Thyroid gland (tissue), 4 donors: ENCODE results near the gene CRY1. TPM values are rescaled to one million over a fixed set of nuclear protein-coding genes. Genes with fewer than 3 reads are reported as not detected.
A peak's percentile ranks its signal among the peaks of the same experiment; 100 is the strongest.

Experiments used
- DNase-seq, 2 donors: peaks; one replicate each; pipeline ENCODE4 v3.0.0-alpha.2; 2019
- H3K27ac ChIP-seq, 3 donors: fragments of 200-600 bp; sonication (generic); 1 replicate in 2 of 3; 2 replicates in 1 of 3; pipeline ENCODE4 v1.5.1; 2016 to 2019; ENCODE audit warnings: mild to moderate bottlenecking in 1 of 3, moderate library complexity in 1 of 3
- H3K27me3 ChIP-seq: fragments of 200-600 bp; sonication (generic); one replicate; pipeline ENCODE4 v1.5.1; 2019
- H3K36me3 ChIP-seq, 2 donors: fragments of 200-600 bp; sonication (generic); one replicate each; pipeline ENCODE4 v1.5.1; 2016 to 2019
- H3K4me1 ChIP-seq, 2 donors: fragments of 200-600 bp; sonication (generic); one replicate each; pipeline ENCODE4 v1.5.1; 2017 to 2019
- H3K4me3 ChIP-seq, 3 donors: fragments of 200-600 bp; sonication (generic); replicated peaks in 1 of 3; 1 replicate in 2 of 3; 2 replicates in 1 of 3; pipeline ENCODE4 v1.5.1; 2016; ENCODE audit warnings: mild to moderate bottlenecking in 1 of 3
- H3K9me3 ChIP-seq: fragments of 200-600 bp; sonication (generic); one replicate; pipeline ENCODE4 v1.5.1; 2017
- CTCF ChIP-seq, 6 experiments: fragments of 200-600 bp in 3 of 6; fragments of 450-650 bp in 3 of 6; sonication (generic) in 3 of 6; IDR thresholded peaks; one replicate each; pipeline ENCODE4 v1.5.1; 2016 to 2019; ENCODE audit warnings: antibody characterized with exemption in 6 of 6, mild to moderate bottlenecking in 2 of 6, inconsistent platforms in 1 of 6, moderate library complexity in 1 of 6
- POLR2A ChIP-seq, 2 donors: fragments of 450-650 bp; IDR thresholded peaks; one replicate each; pipeline ENCODE4 v1.6.1; 2017; ENCODE audit warnings: antibody characterized with exemption in 2 of 2, mild to moderate bottlenecking in 2 of 2, moderate library complexity in 1 of 2
- WGBS, 2 donors: methylation state at CpG; one replicate each; pipeline ENCODE4 v1.1.5; 2017; 5-methylcytosine and 5-hydroxymethylcytosine counted together
- intact Hi-C: fragments of 100-400 bp; cut with DNase I; formaldehyde crosslinking; loops from one replicate; pipeline ENCODE4 v1.15.1; 2023
- total RNA-seq, 4 donors: library from RNA; depleted of rRNA; stranded (reverse); fragments of >200 nt; gene quantifications; one replicate each; pipeline ENCODE4 v1.2.3, GENCODE V29; 2016

The CRY1 gene
- total RNA-seq, 4 donors from 2014 or later: 53.3 to 68.8 (median 61.7) TPM

- no peak for TF ChIP-seq CTCF (IDR thresholded peaks at IDR 0.05)
- no peak for TF ChIP-seq POLR2A (IDR thresholded peaks at IDR 0.05)
- Histone ChIP-seq H3K36me3 (no peaks in the 10 kb centered on the region), H3K27me3 (no peaks in the 10 kb centered on the region), H3K27ac (no peak overlapping the region), H3K4me1 (peaks cover 37 to 46% of the 10 kb centered on the region in 2 donors), H3K4me3 (no peak overlapping the region), H3K9me3 (no peaks in the 10 kb centered on the region)
- intact Hi-C loops: no loop called here
- DNase-seq: no peak
- WGBS, 2 donors: 80 to 90% methylated on average over 3 of the region's 3 CpGs
These were observed 111.6 kb downstream of the CRY1 start for GRCh38 chr12:106981788-106982187.

GRCh38 chr12:106980944-106981343 is 112.4 kb downstream of the CRY1 start:
- Histone ChIP-seq H3K4me3 (no peak overlapping the region), H3K36me3 (no peaks in the 10 kb centered on the region), H3K27me3 (no peaks in the 10 kb centered on the region), H3K27ac (peak overlapping the region in 1 of 3 donors; percentile 32), H3K9me3 (no peaks in the 10 kb centered on the region), H3K4me1 (peaks cover 41 to 52% of the 10 kb centered on the region in 2 donors)
- TF ChIP-seq CTCF (IDR thresholded peaks at IDR 0.05): no peak
- peak; percentile 32 to 38 for DNase-seq
- intact Hi-C loops: no loop called here
- 72 to 75% methylated on average over 7 of the region's 7 CpGs for WGBS, 2 donors

DNA sequence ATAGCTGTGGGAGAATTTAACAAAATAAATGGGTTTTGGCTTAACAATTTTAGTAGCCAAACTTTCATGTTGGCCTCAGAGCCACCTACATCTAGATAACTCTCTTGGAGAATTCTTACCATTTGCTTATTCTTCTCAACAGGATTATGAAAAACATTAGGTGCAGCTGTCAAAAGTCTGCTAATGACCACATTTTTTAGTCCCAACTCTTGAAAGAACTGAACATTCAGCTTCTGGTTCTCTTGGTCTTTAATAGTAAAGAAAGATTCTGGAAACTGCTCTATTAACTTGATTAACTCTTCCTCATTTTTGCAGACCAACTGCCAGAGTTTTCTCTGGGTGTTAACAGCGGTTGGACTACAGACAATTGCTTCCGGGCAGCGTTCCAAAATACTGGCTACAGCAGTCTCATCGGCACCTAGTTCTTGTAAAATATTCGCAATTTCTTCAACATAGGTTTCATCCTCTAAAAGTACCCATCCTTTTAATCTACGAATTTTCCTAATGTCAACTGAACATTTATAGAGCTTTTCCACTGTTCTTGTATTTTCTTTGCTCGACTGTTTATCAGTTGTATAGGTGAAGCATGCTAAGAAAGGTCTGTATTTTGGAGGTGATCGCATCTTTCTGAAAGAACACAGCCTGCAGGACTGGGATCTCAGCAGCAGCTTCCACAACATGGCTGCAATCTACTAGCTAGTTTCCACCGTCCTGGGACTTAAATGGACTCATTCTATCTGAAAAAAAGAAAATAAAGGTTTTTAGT is 115.1 kb downstream of the CRY1 start:
- Histone ChIP-seq H3K9me3 (no peaks in the 10 kb centered on the region), H3K4me3 (no peak overlapping the region), H3K36me3 (no peaks in the 10 kb centered on the region), H3K27me3 (no peaks in the 10 kb centered on the region), H3K27ac (peak overlapping the region; percentile 1 to 36 (median 31)), H3K4me1 (peaks cover 58 to 60% of the 10 kb centered on the region in 2 donors)
- WGBS, 2 donors: 33 to 36% methylated on average over 9 of the region's 9 CpGs
- DNase-seq: peak; percentile 79 to 80
- no peak for TF ChIP-seq CTCF (IDR thresholded peaks at IDR 0.05)
- TF ChIP-seq POLR2A (IDR thresholded peaks at IDR 0.05): no peak
- intact Hi-C loops: no loop called here

DNA sequence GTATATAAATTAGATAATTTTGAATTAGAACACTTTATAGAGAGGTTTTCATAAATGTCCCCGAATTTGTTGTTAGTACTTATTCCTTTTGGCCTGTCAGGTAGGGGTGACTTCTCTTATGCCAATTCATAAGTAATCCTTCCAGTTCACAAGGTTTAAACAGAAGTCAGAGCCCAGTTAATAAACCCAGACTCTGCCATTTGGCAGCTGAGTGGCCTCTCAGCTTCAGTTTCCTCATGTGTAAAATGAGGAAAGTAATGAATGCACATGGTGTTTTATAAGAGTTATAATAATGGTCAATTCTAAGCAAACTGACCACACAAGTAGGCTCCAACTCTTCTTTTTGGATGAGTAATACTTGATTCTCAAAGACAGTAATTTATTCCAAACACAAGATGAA is 116.7 kb downstream of the CRY1 start:
- TF ChIP-seq CTCF (IDR thresholded peaks at IDR 0.05): no peak
- no peak for TF ChIP-seq POLR2A (IDR thresholded peaks at IDR 0.05)
- Histone ChIP-seq H3K9me3 (no peaks in the 10 kb centered on the region), H3K27me3 (no peaks in the 10 kb centered on the region), H3K4me1 (peaks cover 61 to 63% of the 10 kb centered on the region in 2 donors), H3K27ac (peak overlapping the region in 1 of 3 donors; percentile 26), H3K4me3 (no peak overlapping the region), H3K36me3 (peaks cover 0 to 2% of the 10 kb centered on the region in 2 donors)
- DNase-seq: peak in 1 of 2 donors; percentile 38
- 45 to 64% methylated on average over 1 of the region's 1 CpG for WGBS, 2 donors
- intact Hi-C loops: no loop called here

GRCh38 chr12:106975993-106976658 is 117.2 kb downstream of the CRY1 start:
- H3K36me3 ChIP-seq: peaks cover 0 to 8% of the 10 kb centered on the region in 2 donors
- no peak for TF ChIP-seq CTCF (IDR thresholded peaks at IDR 0.05)
- TF ChIP-seq POLR2A (IDR thresholded peaks at IDR 0.05): no peak
- H3K9me3 ChIP-seq: no peaks in the 10 kb centered on the region
- peak overlapping the region in 2 of 3 donors; percentile 21 to 26 for H3K27ac ChIP-seq
- no peak for DNase-seq
- 82 to 90% methylated on average over 3 of the region's 3 CpGs for WGBS, 2 donors
- H3K4me3 ChIP-seq: no peak overlapping the region
- intact Hi-C loops: no loop called here
- peaks cover 60 to 61% of the 10 kb centered on the region in 2 donors for H3K4me1 ChIP-seq
- H3K27me3 ChIP-seq: no peaks in the 10 kb centered on the region
